HG03175 (cell line): Measurements from ENCODE around the gene SMAD9.

Experiments
- ATAC-seq: cut with Tn5 transposase; IDR thresholded peaks from one replicate; pipeline ENCODE4 v1.9.1; 2021; ENCODE audit warnings: mild to moderate bottlenecking, moderate library complexity; ENCODE audit not compliant: unreplicated experiment

The SMAD9 gene

GRCh38 chr13:36870050-36870692 is 49.9 kb downstream of the SMAD9 start:
- no peak for ATAC-seq

GRCh38 chr13:36866232-36866631 is 53.8 kb downstream of the SMAD9 start:
- ATAC-seq, result no peak

GRCh38 chr13:36865265-36865664 is 54.8 kb downstream of the SMAD9 start:
- no peak for ATAC-seq

- ATAC-seq, result no peak
These were observed 57.3 kb downstream of the SMAD9 start for GRCh38 chr13:36862722-36863121.

GRCh38 chr13:36862002-36862685 is 57.9 kb downstream of the SMAD9 start:
- no peak for ATAC-seq

- no peak for ATAC-seq
These were observed 60.8 kb downstream of the SMAD9 start for GRCh38 chr13:36859259-36859658.

- peak; percentile 68 for ATAC-seq
These were observed 61.7 kb downstream of the SMAD9 start for GRCh38 chr13:36858290-36858689.

GRCh38 chr13:36857253-36857652 is 62.8 kb downstream of the SMAD9 start:
- ATAC-seq, result no peak

- no peak for ATAC-seq
These were observed 69.1 kb downstream of the SMAD9 start for GRCh38 chr13:36850790-36851438.

- no peak for ATAC-seq
These were observed 71.6 kb downstream of the SMAD9 start for GRCh38 chr13:36848199-36848982.

- ATAC-seq, result no peak
These were observed 72.4 kb downstream of the SMAD9 start for GRCh38 chr13:36847606-36848005.

GRCh38 chr13:36841391-36841790 is 78.6 kb downstream of the SMAD9 start:
- no peak for ATAC-seq

GRCh38 chr13:36840718-36841250 is 79.3 kb downstream of the SMAD9 start:
- no peak for ATAC-seq

GRCh38 chr13:36839981-36840380 is 80.1 kb downstream of the SMAD9 start:
- ATAC-seq, result no peak

GRCh38 chr13:36839281-36839680 is 80.8 kb downstream of the SMAD9 start:
- no peak for ATAC-seq

GRCh38 chr13:36837354-36838092 is 82.5 kb downstream of the SMAD9 start:
- ATAC-seq, result no peak

GRCh38 chr13:36834299-36834698 is 85.7 kb downstream of the SMAD9 start:
- no peak for ATAC-seq

GRCh38 chr13:36831291-36831690 is 88.7 kb downstream of the SMAD9 start:
- ATAC-seq, result no peak

- no peak for ATAC-seq
These were observed 90.3 kb downstream of the SMAD9 start for GRCh38 chr13:36829753-36830152.

GRCh38 chr13:36822785-36823184 is 97.3 kb downstream of the SMAD9 start:
- ATAC-seq, result no peak
